NCI-H128 (cell line): ENCODE measurements around the gene GABARAPL1.

Experiments
- DNase-seq: peaks from one replicate; lab custom pipeline; 2025; ENCODE audit not compliant: unreplicated experiment; lab: John Stamatoyannopoulos, UW

GABARAPL1 gene

GRCh38 chr12:10227648-10228047 lies 15.0 kb downstream of the GABARAPL1 start:
- DNase-seq = no peak

GRCh38 chr12:10234562-10234961 lies 21.9 kb downstream of the GABARAPL1 start:
- no peak for DNase-seq

GRCh38 chr12:10235761-10236631 lies 23.3 kb downstream of the GABARAPL1 start:
- no peak for DNase-seq

- DNase-seq = no peak
Measured at GRCh38 chr12:10236720-10237119, 24.0 kb downstream of the GABARAPL1 start.

GRCh38 chr12:10238526-10238925 lies 25.8 kb downstream of the GABARAPL1 start:
- DNase-seq = no peak

- no peak for DNase-seq
Measured at GRCh38 chr12:10241290-10241689, 28.6 kb downstream of the GABARAPL1 start.

- DNase-seq = no peak
Measured at GRCh38 chr12:10241727-10242126, 29.1 kb downstream of the GABARAPL1 start.

- no peak for DNase-seq
Measured at GRCh38 chr12:10242539-10242938, 29.9 kb downstream of the GABARAPL1 start.

- no peak for DNase-seq
Measured at GRCh38 chr12:10243818-10244520, 31.3 kb downstream of the GABARAPL1 start.

GRCh38 chr12:10247436-10248058 lies 34.9 kb downstream of the GABARAPL1 start:
- DNase-seq = no peak

GRCh38 chr12:10249690-10250455 lies 37.2 kb downstream of the GABARAPL1 start:
- no peak for DNase-seq

- no peak for DNase-seq
Measured at GRCh38 chr12:10251669-10252068, 39.0 kb downstream of the GABARAPL1 start.

GRCh38 chr12:10252201-10252600 lies 39.5 kb downstream of the GABARAPL1 start:
- no peak for DNase-seq

GRCh38 chr12:10256064-10256463 lies 43.4 kb downstream of the GABARAPL1 start:
- no peak for DNase-seq

GRCh38 chr12:10260927-10261326 lies 48.2 kb downstream of the GABARAPL1 start:
- DNase-seq = no peak

- DNase-seq = no peak
Measured at GRCh38 chr12:10268037-10268436, 55.4 kb downstream of the GABARAPL1 start.

- no peak for DNase-seq
Measured at GRCh38 chr12:10272467-10272866, 59.8 kb downstream of the GABARAPL1 start.
